ENCODE measurements around the gene RAB11A. TPM values are rescaled to one million over a fixed set of nuclear protein-coding genes. Genes with fewer than 3 reads are reported as not detected.

The RAB11A gene
- total RNA-seq, 1 donor from 2014 or later, result 234 TPM

GRCh38 chr15:65836665-65837064 is 32.6 kb upstream of the RAB11A start:
- DNase-seq (ENCODE audit: low spot score, unreplicated experiment), result no peak
- H3K4me1 Mint-ChIP-seq (ENCODE audit: low read depth), result peaks cover 40% of the 10 kb centered on the region
- H3K27me3 Mint-ChIP-seq, result no peaks in the 10 kb centered on the region
- peaks cover under 1% of the 10 kb centered on the region for H3K36me3 Mint-ChIP-seq (ENCODE audit: insufficient read depth)
- H3K4me3 Mint-ChIP-seq (ENCODE audit: low read depth), result no peak overlapping the region
- no peaks in the 10 kb centered on the region for H3K9me3 Mint-ChIP-seq (ENCODE audit: low read depth)
- TF ChIP-seq CTCF (IDR thresholded peaks at IDR 0.05; ENCODE audit: unreplicated experiment), result peak; percentile 22
- no peak overlapping the region for H3K27ac Mint-ChIP-seq

GRCh38 chr15:65837301-65838294 is 31.7 kb upstream of the RAB11A start:
- no peaks in the 10 kb centered on the region for H3K9me3 Mint-ChIP-seq (ENCODE audit: low read depth)
- H3K27ac Mint-ChIP-seq, result peak overlapping the region; percentile 88
- no peak overlapping the region for H3K4me3 Mint-ChIP-seq (ENCODE audit: low read depth)
- TF ChIP-seq CTCF (IDR thresholded peaks at IDR 0.05; ENCODE audit: unreplicated experiment), result no peak
- no peaks in the 10 kb centered on the region for H3K27me3 Mint-ChIP-seq
- no peak for DNase-seq (ENCODE audit: low spot score, unreplicated experiment)
- peaks cover 33% of the 10 kb centered on the region for H3K4me1 Mint-ChIP-seq (ENCODE audit: low read depth)
- H3K36me3 Mint-ChIP-seq (ENCODE audit: insufficient read depth), result no peaks in the 10 kb centered on the region

GRCh38 chr15:65839354-65839901 is 29.9 kb upstream of the RAB11A start:
- H3K4me3 Mint-ChIP-seq (ENCODE audit: low read depth), result no peak overlapping the region
- peaks cover 17% of the 10 kb centered on the region for H3K4me1 Mint-ChIP-seq (ENCODE audit: low read depth)
- H3K27me3 Mint-ChIP-seq, result no peaks in the 10 kb centered on the region
- TF ChIP-seq CTCF (IDR thresholded peaks at IDR 0.05; ENCODE audit: unreplicated experiment), result no peak
- DNase-seq (ENCODE audit: low spot score, unreplicated experiment), result no peak
- no peaks in the 10 kb centered on the region for H3K9me3 Mint-ChIP-seq (ENCODE audit: low read depth)
- H3K36me3 Mint-ChIP-seq (ENCODE audit: insufficient read depth), result no peaks in the 10 kb centered on the region
- H3K27ac Mint-ChIP-seq, result no peak overlapping the region

- Mint-ChIP-seq H3K27ac (no peak overlapping the region), H3K27me3 (no peaks in the 10 kb centered on the region), H3K36me3 (ENCODE audit: insufficient read depth) (no peaks in the 10 kb centered on the region), H3K4me1 (ENCODE audit: low read depth) (peaks cover 14% of the 10 kb centered on the region), H3K9me3 (ENCODE audit: low read depth) (no peaks in the 10 kb centered on the region), H3K4me3 (ENCODE audit: low read depth) (no peak overlapping the region)
- TF ChIP-seq CTCF (IDR thresholded peaks at IDR 0.05; ENCODE audit: unreplicated experiment), result no peak
- no peak for DNase-seq (ENCODE audit: low spot score, unreplicated experiment)
Measured at GRCh38 chr15:65839985-65840384, 29.3 kb upstream of the RAB11A start.

- no peak overlapping the region for H3K27ac Mint-ChIP-seq
- TF ChIP-seq CTCF (IDR thresholded peaks at IDR 0.05; ENCODE audit: unreplicated experiment), result no peak
- no peaks in the 10 kb centered on the region for H3K9me3 Mint-ChIP-seq (ENCODE audit: low read depth)
- H3K4me1 Mint-ChIP-seq (ENCODE audit: low read depth), result peaks cover 16% of the 10 kb centered on the region
- H3K4me3 Mint-ChIP-seq (ENCODE audit: low read depth), result no peak overlapping the region
- H3K36me3 Mint-ChIP-seq (ENCODE audit: insufficient read depth), result no peaks in the 10 kb centered on the region
- H3K27me3 Mint-ChIP-seq, result no peaks in the 10 kb centered on the region
- DNase-seq (ENCODE audit: low spot score, unreplicated experiment), result no peak
Measured at GRCh38 chr15:65841121-65841930, 28.0 kb upstream of the RAB11A start.

All from progenitor cell of endocrine pancreas (in vitro differentiated cells).